Transverse colon (tissue), 4 donors: ENCODE results near the gene BPIFB2.

ENCODE experiments used
- POLR2AphosphoS5 ChIP-seq, 3 donors: sonication (generic); formaldehyde crosslinking; IDR thresholded peaks; one replicate each; pipeline ENCODE4 v1.6.1; 2016; ENCODE audit warnings: antibody characterized with exemption in 3 of 3
- TF ChIP-seq, protein P1 (sequence below), 5 experiments: fragments of 200-600 bp in 3 of 5; fragments of 450-650 bp in 2 of 5; sonication (generic) in 3 of 5; IDR thresholded peaks; 1 replicate in 2 of 5; 2 replicates in 3 of 5; pipeline ENCODE4 v1.5.1; 2016 to 2017; ENCODE audit warnings: antibody characterized with exemption in 5 of 5, inconsistent platforms in 3 of 5, mild to moderate bottlenecking in 2 of 5, moderate library complexity in 1 of 5

DNA sequence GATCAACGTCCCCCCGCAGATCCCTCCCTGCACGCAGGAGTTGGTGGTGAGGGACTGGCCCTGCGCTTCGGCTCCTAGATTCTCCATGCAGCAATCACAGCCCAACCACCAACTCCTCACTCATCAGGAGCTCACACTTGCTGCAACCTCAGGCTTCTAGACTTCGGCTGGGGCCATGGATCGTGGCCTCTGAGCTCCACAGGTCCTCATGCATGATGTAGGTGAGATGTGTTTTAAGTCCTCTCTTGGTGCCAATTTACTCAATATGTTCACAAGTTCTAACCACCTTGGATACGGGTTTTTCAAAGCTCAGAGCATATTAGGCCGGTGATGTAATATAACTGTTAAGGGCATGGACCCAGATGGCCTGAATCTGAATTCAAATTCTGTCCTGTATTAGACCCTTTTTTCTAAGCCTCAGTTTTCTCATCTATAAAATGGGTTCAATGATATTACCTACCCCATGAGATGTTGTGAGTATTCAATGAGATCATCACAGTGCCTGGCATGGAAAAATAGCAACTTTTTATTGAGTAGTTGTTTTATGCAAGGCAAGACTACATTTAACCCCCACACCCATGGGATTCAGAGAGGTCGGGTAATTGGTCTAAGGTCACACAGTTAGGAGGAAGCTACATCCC is 34.3 kb upstream of the BPIFB2 start:
- no peak for TF ChIP-seq POLR2AphosphoS5 (IDR thresholded peaks at IDR 0.05)
- TF ChIP-seq, protein P1, sequence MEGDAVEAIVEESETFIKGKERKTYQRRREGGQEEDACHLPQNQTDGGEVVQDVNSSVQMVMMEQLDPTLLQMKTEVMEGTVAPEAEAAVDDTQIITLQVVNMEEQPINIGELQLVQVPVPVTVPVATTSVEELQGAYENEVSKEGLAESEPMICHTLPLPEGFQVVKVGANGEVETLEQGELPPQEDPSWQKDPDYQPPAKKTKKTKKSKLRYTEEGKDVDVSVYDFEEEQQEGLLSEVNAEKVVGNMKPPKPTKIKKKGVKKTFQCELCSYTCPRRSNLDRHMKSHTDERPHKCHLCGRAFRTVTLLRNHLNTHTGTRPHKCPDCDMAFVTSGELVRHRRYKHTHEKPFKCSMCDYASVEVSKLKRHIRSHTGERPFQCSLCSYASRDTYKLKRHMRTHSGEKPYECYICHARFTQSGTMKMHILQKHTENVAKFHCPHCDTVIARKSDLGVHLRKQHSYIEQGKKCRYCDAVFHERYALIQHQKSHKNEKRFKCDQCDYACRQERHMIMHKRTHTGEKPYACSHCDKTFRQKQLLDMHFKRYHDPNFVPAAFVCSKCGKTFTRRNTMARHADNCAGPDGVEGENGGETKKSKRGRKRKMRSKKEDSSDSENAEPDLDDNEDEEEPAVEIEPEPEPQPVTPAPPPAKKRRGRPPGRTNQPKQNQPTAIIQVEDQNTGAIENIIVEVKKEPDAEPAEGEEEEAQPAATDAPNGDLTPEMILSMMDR (IDR thresholded peaks at IDR 0.05), result no peak
